Measurements from ENCODE around the gene MRPL28.

Gene MRPL28

GRCh38 chr16:377419-377951 lies 7.1 kb upstream of the MRPL28 start:
- no peak overlapping the region for H3K4me3 ChIP-seq (ENCODE audit: control insufficient read depth, low read depth, low read length)
- TF ChIP-seq CTCF (IDR thresholded peaks at IDR 0.05; ENCODE audit: control insufficient read depth, insufficient read depth, low read depth, low read length, missing control alignments) = no peak
- DNase-seq (ENCODE audit: low read depth) = no peak

GRCh38 chr16:376817-377418 lies 6.6 kb upstream of the MRPL28 start:
- no peak overlapping the region for H3K4me3 ChIP-seq (ENCODE audit: control insufficient read depth, low read depth, low read length)
- TF ChIP-seq CTCF (IDR thresholded peaks at IDR 0.05; ENCODE audit: control insufficient read depth, insufficient read depth, low read depth, low read length, missing control alignments) = no peak
- DNase-seq (ENCODE audit: low read depth) = no peak

GRCh38 chr16:375927-376816 lies 5.8 kb upstream of the MRPL28 start:
- DNase-seq (ENCODE audit: low read depth) = no peak
- no peak overlapping the region for H3K4me3 ChIP-seq (ENCODE audit: control insufficient read depth, low read depth, low read length)
- TF ChIP-seq CTCF (IDR thresholded peaks at IDR 0.05; ENCODE audit: control insufficient read depth, insufficient read depth, low read depth, low read length, missing control alignments) = no peak

- no peak for DNase-seq (ENCODE audit: low read depth)
- no peak for TF ChIP-seq CTCF (IDR thresholded peaks at IDR 0.05; ENCODE audit: control insufficient read depth, insufficient read depth, low read depth, low read length, missing control alignments)
- H3K4me3 ChIP-seq (ENCODE audit: control insufficient read depth, low read depth, low read length) = no peak overlapping the region
These were observed 4.9 kb upstream of the MRPL28 start for GRCh38 chr16:375212-375611.

- H3K4me3 ChIP-seq (ENCODE audit: control insufficient read depth, low read depth, low read length) = no peak overlapping the region
- DNase-seq (ENCODE audit: low read depth) = no peak
- TF ChIP-seq CTCF (IDR thresholded peaks at IDR 0.05; ENCODE audit: control insufficient read depth, insufficient read depth, low read depth, low read length, missing control alignments) = no peak
These were observed 4.2 kb upstream of the MRPL28 start for GRCh38 chr16:374616-374926.

GRCh38 chr16:373848-374615 lies 3.7 kb upstream of the MRPL28 start:
- DNase-seq (ENCODE audit: low read depth) = no peak
- no peak for TF ChIP-seq CTCF (IDR thresholded peaks at IDR 0.05; ENCODE audit: control insufficient read depth, insufficient read depth, low read depth, low read length, missing control alignments)
- no peak overlapping the region for H3K4me3 ChIP-seq (ENCODE audit: control insufficient read depth, low read depth, low read length)

Data from AG09309 (cell line).